Large intestine (tissue), 3 donors: Measurements from ENCODE around the gene PYROXD2. TPM values are rescaled to one million over a fixed set of nuclear protein-coding genes. Genes with fewer than 3 reads are reported as not detected.

Experiments
- DNase-seq, 2 donors: peaks; one replicate each; pipeline versions ENCODE4 v3.0.0 to v3.0.0-alpha.2; 2013
- H3K27ac ChIP-seq: one replicate; pipeline ENCODE4 v1.5.1; 2013; ENCODE audit warnings: low read length
- H3K27me3 ChIP-seq: 2 replicates; pipeline ENCODE4 v1.6.1; 2013; ENCODE audit warnings: low read length; ENCODE audit not compliant: control insufficient read depth, insufficient read depth
- H3K36me3 ChIP-seq: 2 replicates; pipeline ENCODE4 v1.6.1; 2013; ENCODE audit warnings: low read length; ENCODE audit not compliant: control insufficient read depth, insufficient read depth
- H3K4me1 ChIP-seq: one replicate; pipeline ENCODE4 v1.6.1; 2013; ENCODE audit warnings: low read length; ENCODE audit not compliant: control insufficient read depth, insufficient read depth
- H3K4me3 ChIP-seq: one replicate; pipeline ENCODE4 v1.5.1; 2013; ENCODE audit warnings: low read length
- H3K9me3 ChIP-seq: one replicate; pipeline ENCODE4 v1.6.1; 2013; ENCODE audit warnings: mild to moderate bottlenecking, low read depth, low read length, moderate library complexity; ENCODE audit not compliant: control insufficient read depth
- WGBS: methylation state at CpG from one replicate; pipeline ENCODE4 v1.1.5; 2013; ENCODE audit warnings: low lambda C conversion rate; ENCODE audit not compliant: insufficient coverage; 5-methylcytosine and 5-hydroxymethylcytosine counted together
- polyA plus RNA-seq: library from polyadenylated mRNA; unstranded; fragments of 120-200 nt; gene quantifications from one replicate; pipeline ENCODE4 v1.2.1, GENCODE V29; 2013

Gene PYROXD2
- polyA plus RNA-seq, 1 donor: 14.4 TPM

DNA sequence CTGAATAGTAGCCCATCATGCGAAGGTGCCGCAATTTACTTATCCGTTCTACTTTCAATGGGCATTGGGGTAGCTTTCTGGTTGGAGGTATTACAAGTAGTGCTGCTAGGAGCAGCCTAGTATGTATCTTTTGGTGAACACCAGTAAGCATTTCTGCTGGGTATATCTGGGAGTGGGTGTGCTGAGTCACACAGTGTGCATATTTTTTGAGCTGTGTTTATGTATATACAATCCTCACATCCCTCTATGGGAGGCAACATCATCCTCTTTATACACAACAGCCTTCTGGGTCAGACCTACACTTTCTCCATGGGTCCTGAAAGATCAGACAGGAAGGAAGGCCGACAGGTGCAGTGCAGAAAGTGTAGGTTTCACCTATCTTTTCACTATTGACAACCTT, 36.3 kb downstream of the PYROXD2 start:
- Histone ChIP-seq H3K9me3 (no peaks in the 10 kb centered on the region), H3K36me3 (peaks cover 6% of the 10 kb centered on the region), H3K27me3 (no peaks in the 10 kb centered on the region), H3K4me1 (no peaks in the 10 kb centered on the region), H3K27ac (no peak overlapping the region), H3K4me3 (no peak overlapping the region)
- DNase-seq: no peak
- WGBS: no CpG with 5 or more reads among the region's 4 CpGs

DNA sequence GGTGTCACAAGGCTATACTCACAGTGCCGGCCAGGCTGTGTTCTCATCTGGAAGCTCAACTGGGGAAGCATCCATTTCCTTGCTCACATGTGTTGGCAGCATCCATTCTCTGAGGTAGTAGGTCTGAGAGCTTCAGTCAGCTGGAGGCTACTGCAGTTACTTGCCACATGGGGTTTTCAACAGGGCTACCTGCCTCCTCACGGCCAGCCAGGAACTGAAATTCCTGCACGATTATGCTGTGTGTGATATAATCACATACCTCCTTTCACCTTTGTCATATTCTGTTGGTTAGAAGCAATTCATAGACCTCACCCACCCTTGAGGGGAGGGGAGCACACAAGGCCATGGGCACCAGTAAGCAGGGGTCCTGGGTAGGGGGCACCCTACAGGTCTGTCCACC, 37.4 kb downstream of the PYROXD2 start:
- H3K27ac ChIP-seq: no peak overlapping the region
- no peaks in the 10 kb centered on the region for H3K9me3 ChIP-seq
- no peak for DNase-seq
- H3K27me3 ChIP-seq: no peaks in the 10 kb centered on the region
- H3K4me3 ChIP-seq: no peak overlapping the region
- H3K4me1 ChIP-seq: no peaks in the 10 kb centered on the region
- WGBS: no CpG with 5 or more reads among the region's 3 CpGs
- H3K36me3 ChIP-seq: peaks cover 2% of the 10 kb centered on the region

DNA sequence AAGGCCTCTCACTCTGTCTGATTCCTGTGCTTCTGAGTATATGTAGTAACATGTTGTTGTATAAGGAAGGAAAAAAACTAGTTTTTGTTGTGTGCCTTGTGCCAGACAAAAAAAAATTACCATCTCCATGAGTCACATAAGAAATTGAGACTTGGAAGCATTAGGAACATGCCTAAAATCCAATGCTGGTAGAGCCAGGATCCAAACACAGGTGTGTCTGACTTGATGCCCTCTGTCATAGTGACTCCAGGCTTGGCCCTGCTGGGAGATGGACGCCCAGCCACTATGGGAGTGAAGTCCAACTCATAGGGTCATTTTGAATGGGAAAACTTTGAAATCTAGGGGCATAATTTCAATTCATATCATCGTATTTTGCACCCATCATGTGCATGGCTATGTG, 38.0 kb downstream of the PYROXD2 start:
- DNase-seq: no peak
- 80% methylated on average over 1 of the region's 2 CpGs for WGBS

GRCh38 chr10:98376485-98376884, 38.5 kb downstream of the PYROXD2 start:
- H3K36me3 ChIP-seq: peaks cover 2% of the 10 kb centered on the region
- no peaks in the 10 kb centered on the region for H3K9me3 ChIP-seq
- no peak for DNase-seq
- peaks cover 3% of the 10 kb centered on the region for H3K27me3 ChIP-seq
- no peak overlapping the region for H3K4me3 ChIP-seq
- no peak overlapping the region for H3K27ac ChIP-seq
- WGBS: no CpG with 5 or more reads among the region's 1 CpG
- H3K4me1 ChIP-seq: no peaks in the 10 kb centered on the region

More for the DNA sequence above, 38.0 kb downstream of the PYROXD2 start:
- H3K9me3 ChIP-seq: no peaks in the 10 kb centered on the region
- H3K4me3 ChIP-seq: no peak overlapping the region
- peaks cover 2% of the 10 kb centered on the region for H3K36me3 ChIP-seq
- H3K27me3 ChIP-seq: peaks cover 3% of the 10 kb centered on the region
- no peak overlapping the region for H3K27ac ChIP-seq
- H3K4me1 ChIP-seq: no peaks in the 10 kb centered on the region

DNA sequence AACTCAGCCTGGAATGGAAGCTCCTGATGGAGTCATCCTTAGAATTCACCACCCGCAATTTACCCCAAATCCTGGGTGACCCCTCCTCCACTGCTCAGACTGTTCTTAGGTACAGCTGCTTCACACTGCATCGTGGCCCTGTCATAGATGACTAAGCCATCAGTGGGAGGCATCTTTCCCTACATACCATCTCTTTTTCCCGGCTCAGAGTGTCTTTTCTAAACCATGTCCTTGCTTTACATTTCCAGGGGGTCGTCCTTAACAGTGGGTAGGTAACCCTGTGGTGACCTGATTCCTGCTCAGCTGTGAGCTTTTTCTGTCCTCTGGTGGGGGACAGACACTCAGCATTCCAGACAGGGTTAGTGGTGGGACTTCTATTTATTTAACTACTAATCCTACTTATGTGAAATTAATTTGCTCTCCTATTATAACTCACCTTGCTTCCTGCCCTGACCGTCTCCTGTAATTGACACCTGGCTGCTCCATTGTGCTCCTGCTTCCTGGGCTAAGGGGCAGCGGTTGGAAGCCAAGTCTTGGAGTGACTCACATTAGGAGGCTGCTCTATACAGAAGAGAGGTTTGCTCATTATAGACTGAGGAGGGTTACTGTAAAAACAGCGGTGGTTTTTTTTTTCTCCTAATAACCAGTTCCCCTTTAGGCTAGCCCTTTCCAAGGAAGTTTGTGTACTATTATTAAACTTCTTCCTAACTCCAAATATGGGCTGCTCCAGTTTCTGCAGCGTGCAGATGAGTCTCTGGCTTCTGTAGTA, 40.6 kb downstream of the PYROXD2 start:
- DNase-seq: no peak
- no peak overlapping the region for H3K4me3 ChIP-seq
- H3K4me1 ChIP-seq: no peaks in the 10 kb centered on the region
- peaks cover 3% of the 10 kb centered on the region for H3K27me3 ChIP-seq
- 34% methylated on average over 2 of the region's 8 CpGs for WGBS
- H3K27ac ChIP-seq: no peak overlapping the region
- no peaks in the 10 kb centered on the region for H3K36me3 ChIP-seq
- no peaks in the 10 kb centered on the region for H3K9me3 ChIP-seq

GRCh38 chr10:98373260-98374040, 41.5 kb downstream of the PYROXD2 start:
- Histone ChIP-seq H3K9me3 (no peaks in the 10 kb centered on the region), H3K27me3 (peaks cover 3% of the 10 kb centered on the region), H3K4me1 (no peaks in the 10 kb centered on the region), H3K36me3 (no peaks in the 10 kb centered on the region), H3K27ac (no peak overlapping the region), H3K4me3 (no peak overlapping the region)
- no peak for DNase-seq
- WGBS: 89% methylated on average over 3 of the region's 12 CpGs

DNA sequence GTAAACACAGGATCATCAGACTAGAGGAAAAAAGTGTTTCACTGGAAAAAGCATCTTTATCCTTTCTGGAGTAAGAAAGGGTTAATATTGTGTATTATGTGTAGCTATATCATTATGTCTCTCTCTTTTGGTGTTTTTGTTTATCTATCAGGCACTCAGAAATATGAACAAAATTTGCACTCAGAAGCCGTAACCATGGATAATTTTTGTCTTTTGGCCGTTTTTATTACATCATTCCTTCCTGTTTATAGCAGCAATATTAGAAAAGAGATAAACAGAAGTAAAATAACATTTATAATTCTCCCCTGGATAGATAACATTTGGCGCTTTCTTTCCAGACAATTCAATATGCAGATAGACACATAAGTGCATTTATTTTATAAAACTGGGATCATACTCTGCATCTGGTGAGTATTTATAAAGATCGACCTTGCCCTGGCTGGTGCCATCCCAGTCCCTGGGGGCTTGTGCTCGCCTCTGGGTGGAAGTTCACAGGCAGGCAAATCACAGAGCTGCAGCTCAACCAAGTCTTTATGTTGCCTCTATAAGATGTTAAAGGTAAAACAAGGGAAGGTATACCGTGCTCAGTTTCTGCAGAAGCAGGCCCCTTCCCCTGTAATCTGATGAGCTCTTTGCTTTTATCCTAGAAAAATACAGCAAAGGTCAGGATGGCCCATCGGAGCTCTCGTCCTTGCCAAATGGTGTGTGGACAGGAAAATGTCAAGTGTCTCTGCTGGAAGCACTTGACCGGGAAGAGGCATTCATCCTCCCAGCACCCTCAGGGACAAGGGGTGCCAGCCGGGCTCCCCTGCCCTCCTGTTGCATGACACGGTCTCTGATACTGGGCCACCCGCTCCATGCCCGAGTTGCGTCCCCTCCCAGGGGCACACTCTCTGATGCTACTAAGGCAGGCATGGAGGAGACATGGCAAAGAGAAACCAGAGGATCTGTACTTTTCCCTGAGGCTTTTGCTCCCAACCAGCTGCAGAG, 43.9 kb downstream of the PYROXD2 start:
- no peak overlapping the region for H3K4me3 ChIP-seq
- H3K27ac ChIP-seq: no peak overlapping the region
- H3K27me3 ChIP-seq: peaks cover 3% of the 10 kb centered on the region
- no peak for DNase-seq
- H3K4me1 ChIP-seq: no peaks in the 10 kb centered on the region
- WGBS: 71% methylated on average over 1 of the region's 14 CpGs
- H3K36me3 ChIP-seq: no peaks in the 10 kb centered on the region
- no peaks in the 10 kb centered on the region for H3K9me3 ChIP-seq

DNA sequence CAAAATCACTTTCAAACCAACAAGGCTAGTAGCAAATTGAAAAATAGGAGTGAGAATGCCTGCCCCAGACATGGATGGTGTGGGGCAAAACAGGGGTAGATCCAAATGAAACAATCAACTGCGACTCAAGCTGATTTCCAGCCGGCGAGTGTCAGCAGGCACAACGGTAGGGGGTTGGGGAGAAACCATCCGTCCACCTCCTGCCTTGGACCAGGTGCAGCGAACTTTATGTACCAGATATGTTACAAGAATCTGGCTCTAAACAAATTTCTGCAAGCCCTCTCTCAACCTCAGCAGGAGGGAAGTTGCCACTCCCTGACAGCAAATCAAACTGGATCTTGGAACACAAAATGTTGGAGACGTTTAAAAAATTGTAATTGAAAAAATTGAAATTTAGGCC, 45.2 kb downstream of the PYROXD2 start:
- 86% methylated on average over 1 of the region's 7 CpGs for WGBS
- no peaks in the 10 kb centered on the region for H3K4me1 ChIP-seq
- H3K27ac ChIP-seq: no peak overlapping the region
- no peak overlapping the region for H3K4me3 ChIP-seq
- H3K27me3 ChIP-seq: peaks cover 3% of the 10 kb centered on the region
- DNase-seq: no peak
- no peaks in the 10 kb centered on the region for H3K9me3 ChIP-seq
- no peaks in the 10 kb centered on the region for H3K36me3 ChIP-seq

GRCh38 chr10:98368644-98369043, 46.3 kb downstream of the PYROXD2 start:
- Histone ChIP-seq H3K27ac (no peak overlapping the region), H3K36me3 (no peaks in the 10 kb centered on the region), H3K4me3 (no peak overlapping the region), H3K4me1 (no peaks in the 10 kb centered on the region), H3K27me3 (peaks cover 3% of the 10 kb centered on the region), H3K9me3 (no peaks in the 10 kb centered on the region)
- WGBS: no CpG with 5 or more reads among the region's 2 CpGs
- DNase-seq: no peak
